8988T (cell line): ENCODE results near the gene HOXA11.

Source experiments
- DNase-seq: peaks from one replicate; pipeline ENCODE4 v3.0.0; 2011

Gene HOXA11

DNA sequence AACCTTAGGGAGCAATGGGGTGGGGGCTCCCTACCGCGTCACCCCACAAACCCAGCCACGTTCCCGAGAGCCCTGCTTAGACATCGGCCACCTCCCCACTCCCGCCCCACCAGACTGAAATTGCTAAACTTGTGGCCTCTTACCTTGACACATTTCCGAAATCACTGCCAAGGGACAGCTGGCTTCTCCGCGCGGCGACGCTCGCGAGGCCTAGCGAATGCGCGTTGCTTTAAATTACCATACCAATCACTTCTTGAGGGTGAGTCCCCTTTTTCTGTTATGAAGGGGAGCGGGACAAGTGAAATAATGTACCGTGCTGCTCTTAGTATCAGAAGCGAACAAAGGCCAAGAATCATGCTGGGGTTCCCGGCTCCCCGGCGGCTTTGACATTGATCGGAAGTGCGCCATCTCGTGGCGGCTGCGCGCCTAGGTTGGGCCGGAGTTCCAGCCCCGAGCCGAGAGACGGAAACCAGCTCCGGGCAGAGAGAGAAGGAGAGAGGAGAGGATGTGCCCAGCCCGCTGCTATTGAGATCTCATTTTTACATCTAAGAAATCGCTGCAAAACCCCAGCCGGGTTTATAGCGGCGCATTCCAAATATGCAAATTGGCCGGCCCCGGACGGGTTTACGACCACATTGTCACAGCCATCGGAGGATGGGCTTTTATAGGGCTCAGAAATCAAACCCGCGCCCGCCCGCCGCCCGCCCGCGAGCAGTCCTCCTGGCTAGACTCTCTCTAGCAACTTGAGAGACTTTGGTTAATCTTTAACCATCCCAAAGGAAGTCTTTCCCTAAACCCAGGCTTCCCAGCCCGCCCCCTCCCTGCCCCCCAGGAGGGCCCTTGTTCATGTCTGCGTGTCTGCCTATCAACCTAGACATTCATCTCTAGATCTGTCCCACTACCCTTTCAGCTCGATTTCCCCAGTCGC is 5.3 kb downstream of the HOXA11 start:
- DNase-seq: peak; percentile 97

GRCh38 chr7:27179030-27179429 is 6.0 kb downstream of the HOXA11 start:
- DNase-seq: no peak

GRCh38 chr7:27178366-27178765 is 6.7 kb downstream of the HOXA11 start:
- no peak for DNase-seq

DNA sequence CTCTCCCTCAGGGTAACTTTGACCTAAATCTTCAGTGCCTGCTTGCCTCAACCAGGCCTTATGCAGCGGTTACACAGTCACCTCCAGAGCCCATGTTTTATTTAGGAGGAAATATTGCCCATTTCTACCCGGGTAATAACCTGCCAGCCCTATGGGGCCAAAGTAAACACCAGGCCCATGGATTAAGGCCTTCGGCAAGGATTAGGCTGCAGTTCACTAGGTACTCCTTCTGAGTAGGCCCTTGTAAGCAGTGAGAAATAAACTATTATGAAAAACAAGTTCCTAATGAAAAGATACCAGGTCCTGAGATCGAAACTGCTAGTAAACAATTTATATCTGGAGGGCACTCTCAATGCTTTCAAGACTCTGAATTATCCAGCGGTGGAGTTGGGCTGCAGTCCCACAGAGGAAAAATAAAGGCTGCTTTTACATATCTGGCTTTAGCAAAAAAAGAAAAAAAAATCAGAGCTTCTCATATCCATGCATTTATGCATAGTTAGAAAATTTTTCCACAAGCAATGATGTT is 7.2 kb downstream of the HOXA11 start:
- DNase-seq: no peak

DNA sequence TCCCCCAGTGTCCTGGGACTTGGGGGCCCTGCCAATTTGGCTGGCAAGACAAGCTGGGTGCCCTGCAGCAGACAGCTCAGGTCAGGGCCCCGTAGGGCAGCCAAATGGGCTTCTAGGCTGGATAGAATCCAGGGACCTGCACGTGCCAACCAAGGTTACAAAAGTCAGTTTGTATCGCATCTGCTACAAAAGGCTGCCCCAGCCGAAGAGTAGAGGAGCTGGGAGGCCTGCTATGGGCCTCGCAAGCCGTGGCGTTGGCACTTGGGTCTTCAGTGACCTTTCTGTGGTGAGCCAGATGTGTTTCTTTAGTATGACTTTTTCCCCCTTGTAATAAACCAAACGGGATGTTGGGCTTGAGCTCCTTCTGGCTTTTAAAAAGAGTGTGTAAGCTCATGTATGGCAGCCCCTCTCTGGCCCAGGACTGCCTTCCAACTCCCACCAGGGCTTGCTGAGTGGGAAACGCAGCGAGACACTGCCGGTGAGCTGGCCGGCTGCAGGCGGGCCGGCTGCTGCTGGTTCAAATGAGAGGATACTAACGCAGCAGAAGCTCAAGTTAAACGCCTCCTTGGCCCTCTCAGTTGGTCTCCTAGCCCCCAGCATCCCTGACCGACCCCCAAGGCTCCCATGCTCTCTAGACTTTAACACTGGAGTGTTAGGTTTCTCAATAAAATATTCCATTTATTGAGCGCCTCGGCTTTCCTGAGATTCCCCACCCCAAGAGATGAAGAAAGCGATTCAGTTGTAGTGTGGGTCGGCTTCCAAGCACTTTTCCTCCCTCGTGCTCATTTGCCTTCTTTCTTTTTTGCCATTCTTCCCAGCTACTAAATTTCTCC is 7.9 kb downstream of the HOXA11 start:
- no peak for DNase-seq

DNA sequence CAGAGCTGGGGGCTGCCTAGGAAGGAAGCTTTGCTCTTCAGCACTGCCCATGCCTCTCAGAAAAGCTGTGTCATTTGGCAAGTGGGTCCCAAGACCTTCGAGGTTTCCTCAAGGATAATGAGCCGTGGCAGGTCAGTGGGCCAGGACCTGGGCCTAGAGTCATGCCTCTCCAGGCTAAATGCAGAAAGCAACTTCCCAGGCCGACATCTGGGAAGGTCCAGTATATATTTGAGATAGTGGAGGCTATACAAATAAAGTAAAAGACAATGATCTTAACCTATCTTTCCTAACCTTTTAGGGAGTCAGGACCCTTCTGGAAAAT is 8.5 kb downstream of the HOXA11 start:
- DNase-seq: no peak

DNA sequence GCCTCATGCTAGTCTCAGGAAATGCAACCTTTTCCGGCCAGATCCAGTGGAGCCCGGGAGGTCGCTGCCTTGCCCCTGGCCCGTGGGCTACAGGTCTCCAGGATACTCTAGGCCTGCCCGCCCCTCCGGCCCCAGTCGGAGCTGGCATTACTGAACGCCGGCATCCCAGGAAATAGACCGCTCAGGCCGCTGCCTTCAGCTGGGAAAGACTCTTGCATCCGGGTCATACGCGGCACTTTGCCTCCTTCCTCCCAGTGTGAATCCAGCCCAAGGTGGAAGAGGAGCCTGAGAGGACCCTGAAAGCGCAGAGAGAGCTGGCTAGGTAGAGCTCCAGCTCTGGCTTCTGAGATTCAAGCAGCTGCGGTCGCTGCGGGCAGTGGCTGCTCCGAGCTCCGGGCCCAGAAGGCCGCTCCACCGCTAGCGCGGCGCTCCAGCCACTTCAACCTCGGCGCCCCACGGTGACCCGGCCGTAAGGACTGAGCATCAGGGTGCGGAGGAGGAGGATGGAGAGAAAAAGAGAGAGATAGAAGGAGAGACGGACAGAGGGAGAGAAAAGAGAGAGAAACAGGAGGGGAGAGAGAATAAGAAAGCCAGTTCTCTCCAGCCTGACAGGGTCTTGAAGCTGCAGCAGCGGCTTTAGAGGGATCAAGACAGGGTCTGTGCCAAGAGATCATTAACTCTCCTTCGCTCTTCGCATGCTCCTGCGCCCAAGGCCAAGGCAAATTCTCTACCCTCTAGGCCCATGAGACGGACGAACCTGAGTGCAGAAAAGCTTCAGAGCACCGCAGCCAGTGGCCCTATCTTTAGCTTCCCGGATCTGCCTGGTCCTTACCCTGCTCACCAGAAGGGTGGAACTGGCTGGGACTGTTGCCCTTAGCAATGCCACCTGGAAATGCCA is 9.2 kb downstream of the HOXA11 start:
- DNase-seq: no peak

GRCh38 chr7:27174874-27175625 is 10.0 kb downstream of the HOXA11 start:
- no peak for DNase-seq

DNA sequence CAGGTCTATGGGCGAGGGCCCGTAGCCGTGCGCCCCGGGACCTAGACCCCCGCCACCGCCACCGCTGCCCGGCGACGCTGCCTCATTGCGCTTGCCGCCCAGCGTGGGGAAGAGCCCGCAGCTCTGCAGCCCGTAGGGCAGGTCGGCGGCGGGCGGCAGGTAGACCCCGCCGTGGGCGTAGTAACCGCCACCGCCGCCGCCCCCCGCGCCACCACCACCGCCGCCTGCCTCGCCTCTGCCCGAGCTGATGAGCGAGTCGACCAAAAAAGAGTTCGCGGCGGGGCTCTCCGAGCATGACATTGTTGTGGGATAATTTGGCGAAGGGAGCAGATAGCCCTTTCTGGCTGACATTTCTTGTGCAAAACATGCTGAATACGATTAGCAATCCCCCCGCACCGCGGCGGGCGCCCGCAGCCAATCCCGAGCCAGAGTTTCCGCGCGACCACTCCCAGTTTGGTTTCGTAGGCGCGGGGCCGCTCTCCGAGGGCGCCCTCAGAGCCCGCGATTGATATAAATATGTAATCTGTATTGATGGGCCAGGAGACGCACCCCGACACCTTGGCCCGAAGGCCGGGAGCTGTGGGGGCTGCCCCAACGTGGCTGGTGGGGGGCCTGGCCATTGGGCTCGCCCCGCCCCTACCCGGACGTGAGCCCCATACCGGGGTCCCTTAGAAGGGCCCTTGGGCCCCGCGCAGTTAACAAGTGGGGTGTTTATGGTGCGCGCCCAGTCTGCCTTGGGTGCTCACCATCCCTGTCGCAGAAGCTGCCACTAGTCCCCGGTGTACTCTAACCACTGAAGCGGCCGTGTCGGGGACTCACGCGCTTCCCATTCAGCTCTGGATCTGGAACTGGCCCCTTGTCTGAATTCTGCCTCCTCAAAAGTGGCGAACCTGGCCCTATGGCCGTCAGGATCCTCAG is 10.8 kb downstream of the HOXA11 start, which contains the start of gene HOXA10:
TSS of gene HOXA10 (minus strand) at position 365 of the 918 bp plus-strand sequence. CDS start at position 351, 14 bp downstream.
- DNase-seq: no peak

DNA sequence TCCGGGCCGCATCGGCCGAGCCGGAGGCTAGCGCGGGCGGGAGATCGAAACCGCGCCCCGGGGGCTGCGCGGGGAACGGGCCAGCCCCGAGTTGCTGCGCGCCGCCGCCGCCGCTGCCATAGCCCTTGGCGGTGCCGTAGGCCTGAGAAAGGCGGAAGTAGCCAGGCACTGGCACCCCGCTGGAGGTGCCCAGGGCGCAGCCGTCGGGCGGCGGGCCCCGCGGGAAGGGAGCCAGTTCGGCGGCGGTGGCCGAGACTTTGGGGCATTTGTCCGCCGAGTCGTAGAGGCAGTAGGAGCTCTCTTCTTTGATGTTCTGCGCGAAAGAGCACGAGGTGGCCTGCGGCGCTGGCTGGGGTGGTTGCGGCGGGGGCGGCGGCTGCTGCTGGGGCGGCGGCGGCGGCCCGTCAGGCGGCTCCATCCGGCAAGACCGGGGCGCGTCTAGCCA is 11.5 kb downstream of the HOXA11 start:
- no peak for DNase-seq

DNA sequence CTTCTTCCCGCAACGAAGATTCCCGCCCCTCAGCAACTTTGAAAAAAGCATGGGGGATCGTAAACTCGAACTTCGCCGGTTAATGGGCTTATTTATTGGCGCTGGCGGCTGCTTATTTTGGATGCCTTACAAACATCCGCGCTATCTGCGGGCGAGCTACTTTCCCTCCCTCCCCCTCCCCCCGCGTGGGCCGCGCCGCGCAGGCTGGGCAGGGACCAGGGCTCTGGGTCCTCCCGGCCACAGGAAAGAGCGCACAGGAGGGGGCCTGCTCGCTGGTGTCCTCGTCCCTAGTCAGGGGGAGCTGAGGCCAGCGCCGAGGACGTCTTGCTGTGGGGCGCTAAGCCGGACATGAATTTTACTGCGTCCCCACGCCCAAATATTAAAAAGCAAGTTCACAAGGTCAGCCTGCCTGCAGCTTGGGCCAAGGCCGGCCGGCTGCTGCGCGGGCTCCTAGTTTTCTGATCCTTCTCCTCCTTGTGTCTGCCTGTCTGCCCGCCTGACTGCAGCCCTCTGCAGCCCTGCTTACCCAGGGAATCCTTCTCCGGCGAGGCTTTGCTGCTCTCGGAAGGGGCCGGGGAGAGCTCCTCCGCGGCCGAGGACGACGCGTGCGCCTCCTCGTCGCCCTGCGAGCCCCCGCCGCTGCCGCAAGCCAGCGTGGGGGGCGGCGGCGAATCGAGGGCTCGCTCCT is 12.1 kb downstream of the HOXA11 start:
- no peak for DNase-seq

DNA sequence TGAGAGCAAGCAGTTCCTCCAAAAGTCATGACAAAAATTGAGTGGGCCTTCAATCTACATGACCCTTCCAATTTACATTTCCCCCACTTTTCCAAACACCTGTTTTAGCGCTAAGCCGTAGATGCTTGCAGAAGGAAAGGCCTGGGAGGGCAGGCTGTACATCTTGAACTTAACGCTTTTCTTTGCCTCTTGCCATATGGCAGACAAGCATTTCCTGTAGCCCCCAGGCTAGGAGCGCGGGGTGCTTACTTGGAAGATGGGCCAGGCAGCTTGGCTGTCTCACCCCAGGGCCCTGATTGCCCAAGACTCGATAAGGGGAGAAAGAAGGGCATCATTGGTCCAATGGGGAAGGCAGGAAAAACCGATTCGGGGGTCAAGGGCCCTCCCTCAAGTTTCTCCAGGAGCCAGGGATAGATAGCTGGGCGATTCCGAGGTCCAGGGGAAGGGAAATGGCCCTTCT is 12.7 kb downstream of the HOXA11 start:
- DNase-seq: no peak

DNA sequence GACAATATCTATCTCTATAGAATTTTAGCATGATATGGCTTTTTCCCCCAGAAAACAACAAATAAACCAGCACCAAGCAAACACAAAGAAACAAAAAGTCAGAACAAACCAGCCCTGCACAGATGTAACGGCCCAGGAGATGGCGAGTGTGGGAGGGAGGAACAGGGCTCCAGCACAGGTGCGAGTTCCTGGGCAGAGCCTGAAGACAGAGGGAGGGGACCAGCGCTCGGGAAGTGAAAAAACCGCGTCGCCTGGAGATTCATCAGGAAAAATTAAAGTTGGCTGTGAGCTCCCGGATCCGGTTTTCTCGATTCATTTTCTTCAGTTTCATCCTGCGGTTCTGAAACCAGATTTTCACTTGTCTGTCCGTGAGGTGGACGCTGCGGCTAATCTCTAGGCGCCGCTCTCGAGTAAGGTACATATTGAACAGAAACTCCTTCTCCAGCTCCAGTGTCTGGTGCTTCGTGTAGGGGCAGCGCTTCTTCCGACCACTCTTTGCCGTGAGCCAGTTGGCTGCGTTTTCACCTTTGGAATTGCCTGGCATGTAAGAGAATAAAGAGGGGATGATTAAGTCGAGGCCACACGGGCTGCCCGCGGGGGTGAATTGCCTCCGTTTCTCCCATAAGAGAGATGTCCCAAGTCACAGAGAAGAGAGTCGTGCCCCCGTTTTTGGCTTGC is 13.3 kb downstream of the HOXA11 start:
- no peak for DNase-seq

DNA sequence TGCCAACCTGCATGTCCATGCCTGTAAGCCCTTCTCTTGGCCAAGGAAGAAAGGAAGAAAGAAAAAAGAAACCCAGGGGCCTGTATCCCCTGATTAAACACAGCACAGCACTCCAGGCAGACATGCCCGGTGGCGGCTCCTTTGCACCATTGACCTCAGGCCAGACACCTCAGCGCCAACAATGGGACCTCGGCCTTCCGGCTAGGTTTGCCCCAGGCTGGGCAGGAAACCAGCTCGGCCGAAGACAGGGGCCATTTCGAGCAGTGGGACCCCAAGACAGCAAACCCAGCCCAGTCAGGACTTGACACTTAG is 13.8 kb downstream of the HOXA11 start:
- DNase-seq: no peak

DNA sequence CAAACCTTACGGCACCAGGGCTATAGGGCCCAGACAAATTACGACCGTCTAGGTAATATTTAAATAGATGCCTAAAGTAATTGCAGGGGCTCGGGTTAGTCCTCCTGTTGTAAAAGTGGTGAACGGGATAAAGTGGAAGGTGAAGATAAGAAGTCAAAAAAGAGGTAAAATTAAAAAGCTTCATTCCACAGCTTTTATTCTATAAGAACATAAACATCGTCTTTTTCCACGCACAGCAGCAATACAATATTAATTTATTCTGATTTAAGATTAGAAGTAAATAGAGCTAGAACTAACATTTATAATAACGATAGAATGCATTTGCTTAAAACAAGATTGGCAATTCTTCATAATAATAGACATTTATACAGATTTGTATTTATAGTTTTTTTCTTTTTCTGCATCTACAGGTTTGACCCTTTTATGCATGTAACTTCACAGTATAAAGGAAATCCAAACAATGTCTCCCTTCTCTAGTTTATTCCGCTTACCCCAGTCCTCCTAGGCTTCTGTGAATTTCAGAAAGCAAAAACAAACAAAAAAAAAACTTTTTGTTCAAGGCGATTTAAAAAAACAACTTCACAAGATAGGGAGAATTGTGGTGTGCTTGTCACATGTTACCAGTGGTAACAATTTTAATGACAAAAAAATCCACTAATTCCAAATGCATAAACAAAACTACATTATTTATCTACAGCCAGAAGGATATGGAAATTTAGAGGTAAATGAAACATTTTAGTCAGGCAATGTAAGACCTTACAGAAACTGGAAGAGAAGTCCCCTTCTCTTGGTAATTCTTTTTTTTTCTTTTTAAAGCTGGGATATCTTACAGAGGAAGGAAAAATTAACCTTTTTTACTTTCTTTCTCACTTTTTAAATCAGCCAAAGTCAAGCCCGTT is 14.4 kb downstream of the HOXA11 start:
- DNase-seq: no peak

DNA sequence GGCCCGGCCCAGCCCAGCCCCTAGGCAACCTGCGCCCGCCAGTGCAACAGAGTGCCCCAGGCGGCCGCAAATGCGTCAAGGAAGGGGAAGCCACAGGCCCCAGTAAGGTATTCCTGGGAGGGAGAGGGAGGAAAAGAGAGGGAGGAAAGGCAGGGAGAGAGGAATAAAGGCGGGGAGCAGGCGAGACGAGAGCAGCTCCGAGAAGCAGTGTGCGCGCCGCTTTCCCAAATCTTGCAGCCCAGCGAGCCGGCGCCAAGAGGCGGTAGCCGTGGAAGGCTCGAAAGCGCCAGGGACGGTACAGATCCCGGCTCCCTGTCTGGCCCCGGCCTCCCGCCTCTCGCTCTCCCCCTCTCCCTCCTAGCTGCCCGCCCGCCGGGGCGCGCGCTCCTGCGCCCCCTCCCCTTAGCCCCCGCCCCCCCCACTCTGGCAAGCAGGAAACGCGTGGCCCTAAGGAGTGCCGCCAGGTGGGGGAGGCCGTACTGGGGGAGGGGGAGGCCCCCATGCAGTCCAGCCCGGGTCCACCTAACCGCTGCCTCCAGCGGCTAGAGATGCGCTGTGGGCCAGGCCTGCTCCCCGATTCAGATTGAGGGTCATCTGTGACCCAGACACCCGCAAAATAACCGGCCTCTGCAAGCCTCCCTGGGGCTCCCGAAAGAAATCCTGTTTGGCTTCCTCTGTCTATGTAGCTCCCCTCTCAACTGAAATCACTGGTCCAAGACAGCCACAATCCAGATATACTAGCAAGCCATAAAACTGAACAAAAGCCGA is 15.2 kb downstream of the HOXA11 start:
- no peak for DNase-seq

GRCh38 chr7:27168265-27168947 is 16.6 kb downstream of the HOXA11 start:
- no peak for DNase-seq
